ENCODE measurements around the gene ZNF212.

The ZNF212 gene

DNA sequence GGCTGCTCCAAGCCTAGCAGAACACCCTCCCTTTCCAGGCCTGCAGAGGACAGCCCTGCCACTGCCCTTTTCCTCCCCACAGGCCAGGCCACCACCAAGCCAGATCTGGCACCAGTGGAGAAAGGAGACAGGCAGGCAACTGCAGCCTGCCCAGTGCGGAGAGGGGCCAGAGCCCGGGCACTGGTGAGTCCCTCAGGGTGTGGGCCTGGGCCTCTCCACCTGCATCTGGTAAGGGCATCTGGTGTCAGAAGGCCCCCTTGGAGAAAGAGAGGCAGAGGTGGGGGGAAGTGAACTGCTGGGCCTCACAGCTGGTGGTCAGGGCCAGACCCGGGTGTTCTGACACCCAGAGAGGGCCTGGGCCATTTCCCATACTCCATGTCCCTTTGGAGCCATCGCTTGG lies 50.4 kb downstream of the ZNF212 start:
- H3K4me3 ChIP-seq (ENCODE audit: low read depth in 1 of 2, low read length in 2 of 2): no peak overlapping the region
- H3K9me3 ChIP-seq (ENCODE audit: control insufficient read depth in 1 of 2, low read length in 2 of 2): no peaks in the 10 kb centered on the region
- H3K36me3 ChIP-seq (ENCODE audit: control insufficient read depth in 1 of 2, insufficient read depth in 2 of 2, low read length in 2 of 2): peaks cover 0 to 50% of the 10 kb centered on the region in 2 donors
- H3K4me1 ChIP-seq (ENCODE audit: control insufficient read depth in 1 of 2, insufficient read depth in 2 of 2, low read length in 2 of 2): peaks cover 0 to 6% of the 10 kb centered on the region in 2 donors
- H3K27ac ChIP-seq (ENCODE audit: low read length): no peak overlapping the region
- no peaks in the 10 kb centered on the region for H3K27me3 ChIP-seq (ENCODE audit: low read depth, low read length)

DNA sequence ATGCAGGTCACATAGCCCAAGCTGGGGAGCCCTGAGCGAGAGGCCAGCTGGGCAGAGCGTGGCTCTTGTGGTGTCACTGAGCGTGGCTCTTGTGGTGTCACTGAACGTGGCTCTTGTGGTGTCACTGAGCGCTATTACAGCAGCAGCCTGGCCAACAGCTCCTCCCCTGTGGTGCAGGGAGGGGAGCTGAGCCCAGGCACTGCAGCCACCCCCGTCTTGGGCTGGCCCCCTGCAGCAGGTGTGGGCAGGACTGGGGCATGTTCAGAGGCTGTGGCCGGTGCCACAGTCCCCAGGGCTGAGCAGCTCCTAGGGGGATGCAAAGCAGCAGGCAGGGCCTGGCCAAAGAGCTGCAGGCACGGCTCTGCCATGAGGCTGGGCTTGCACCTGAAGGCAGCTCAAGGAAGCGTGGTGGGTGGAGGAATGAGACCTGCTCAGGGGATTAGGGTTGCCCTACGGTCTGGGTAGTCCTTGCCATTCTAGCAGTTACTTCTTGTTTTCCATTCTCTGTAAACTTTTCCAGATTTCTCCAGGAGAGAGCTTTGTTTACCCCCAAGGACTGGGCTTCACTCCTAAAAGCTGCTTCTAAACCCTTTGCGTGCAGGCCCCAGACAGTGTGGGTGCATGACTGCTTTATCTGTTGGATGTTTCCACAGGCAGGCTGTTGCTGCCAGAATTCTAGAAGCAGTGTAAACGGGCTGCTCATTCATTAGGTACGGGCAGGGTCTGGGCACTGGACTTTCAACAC lies 51.8 kb downstream of the ZNF212 start:
- Histone ChIP-seq H3K27ac (ENCODE audit: low read length) (no peak overlapping the region), H3K4me1 (ENCODE audit: control insufficient read depth in 1 of 2, insufficient read depth in 2 of 2, low read length in 2 of 2) (no peaks in the 10 kb centered on the region), H3K9me3 (ENCODE audit: control insufficient read depth in 1 of 2, low read length in 2 of 2) (no peaks in the 10 kb centered on the region), H3K27me3 (ENCODE audit: low read depth, low read length) (no peaks in the 10 kb centered on the region), H3K4me3 (ENCODE audit: low read depth in 1 of 2, low read length in 2 of 2) (no peak overlapping the region), H3K36me3 (ENCODE audit: control insufficient read depth in 1 of 2, insufficient read depth in 2 of 2, low read length in 2 of 2) (peaks cover 0 to 57% of the 10 kb centered on the region in 2 donors)

DNA sequence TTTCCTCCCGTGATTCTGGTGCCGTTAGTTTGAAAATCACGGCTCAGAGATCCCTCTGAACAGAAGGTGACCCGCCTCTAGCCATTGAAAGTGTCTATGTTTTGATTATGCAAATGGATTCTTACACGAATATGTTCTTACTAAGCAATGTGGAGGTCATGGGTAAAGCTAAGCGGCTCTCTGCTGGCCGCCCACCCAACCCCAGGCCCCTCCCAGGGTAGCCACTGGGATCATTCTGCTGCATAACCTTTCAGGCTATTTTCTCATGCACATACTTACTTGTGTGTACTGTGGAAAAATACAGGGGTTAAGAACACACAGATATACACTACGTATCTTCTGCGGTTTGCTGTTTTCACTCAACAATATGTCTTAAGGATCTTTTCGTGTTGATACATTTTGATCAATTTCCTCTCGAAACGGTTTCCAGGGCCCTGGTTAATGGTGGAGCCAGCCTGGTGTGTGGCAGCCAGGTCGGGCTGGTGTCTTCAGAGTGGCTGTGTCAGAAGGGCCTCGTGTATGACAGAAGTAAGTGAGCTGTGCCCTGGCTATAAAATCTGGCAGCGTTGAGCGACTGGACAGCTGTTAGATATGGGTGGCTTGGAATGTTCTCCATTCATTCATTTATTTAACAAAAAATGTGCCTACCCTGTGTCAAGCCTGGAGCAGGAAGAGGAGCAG lies 52.5 kb downstream of the ZNF212 start:
- no peaks in the 10 kb centered on the region for H3K4me1 ChIP-seq (ENCODE audit: control insufficient read depth in 1 of 2, insufficient read depth in 2 of 2, low read length in 2 of 2)
- H3K4me3 ChIP-seq (ENCODE audit: low read depth in 1 of 2, low read length in 2 of 2): no peak overlapping the region
- H3K27me3 ChIP-seq (ENCODE audit: low read depth, low read length): no peaks in the 10 kb centered on the region
- H3K9me3 ChIP-seq (ENCODE audit: control insufficient read depth in 1 of 2, low read length in 2 of 2): no peaks in the 10 kb centered on the region
- H3K27ac ChIP-seq (ENCODE audit: low read length): no peak overlapping the region
- peaks cover 0 to 57% of the 10 kb centered on the region in 2 donors for H3K36me3 ChIP-seq (ENCODE audit: control insufficient read depth in 1 of 2, insufficient read depth in 2 of 2, low read length in 2 of 2)

DNA sequence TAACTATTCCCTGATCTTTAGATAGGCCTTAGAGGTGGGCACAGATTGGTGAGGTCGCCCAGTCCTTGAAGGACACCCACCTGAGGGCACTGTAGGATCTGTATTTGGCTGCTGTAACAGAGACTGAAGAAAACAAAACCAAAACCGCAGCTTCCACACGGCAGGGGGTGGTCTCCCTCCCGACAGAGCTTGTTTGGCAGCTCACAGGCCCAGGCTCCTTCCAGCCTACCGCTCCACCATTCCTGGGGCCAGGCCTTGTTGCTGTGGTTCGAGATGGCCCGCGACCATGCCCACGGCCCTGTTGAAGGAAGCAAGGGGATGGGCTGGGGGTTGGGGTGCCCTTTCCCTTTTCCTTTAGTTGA lies 53.0 kb downstream of the ZNF212 start:
- Histone ChIP-seq H3K9me3 (ENCODE audit: control insufficient read depth in 1 of 2, low read length in 2 of 2) (no peaks in the 10 kb centered on the region), H3K4me1 (ENCODE audit: control insufficient read depth in 1 of 2, insufficient read depth in 2 of 2, low read length in 2 of 2) (no peaks in the 10 kb centered on the region), H3K27ac (ENCODE audit: low read length) (no peak overlapping the region), H3K36me3 (ENCODE audit: control insufficient read depth in 1 of 2, insufficient read depth in 2 of 2, low read length in 2 of 2) (peaks cover 0 to 56% of the 10 kb centered on the region in 2 donors), H3K4me3 (ENCODE audit: low read depth in 1 of 2, low read length in 2 of 2) (no peak overlapping the region), H3K27me3 (ENCODE audit: low read depth, low read length) (no peaks in the 10 kb centered on the region)

DNA sequence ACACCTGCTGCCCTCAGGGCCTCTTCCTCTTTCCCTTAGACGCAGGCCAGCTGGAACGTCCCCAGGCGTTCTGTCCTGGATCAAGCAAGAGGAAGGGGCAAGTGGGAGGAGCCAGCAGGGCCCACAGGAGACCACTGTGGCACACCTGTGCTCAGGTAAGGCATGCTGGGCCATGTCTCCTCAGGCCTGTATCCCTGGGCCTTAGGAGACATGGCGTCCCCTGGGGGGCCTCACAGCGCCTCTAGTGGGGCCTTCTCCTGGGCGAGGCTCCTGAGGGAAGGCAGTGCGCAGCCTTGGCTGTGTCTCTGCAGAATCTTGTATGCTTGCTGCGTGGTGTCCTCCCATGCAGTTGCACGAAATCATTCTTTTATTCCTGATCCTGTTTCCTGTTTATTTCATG lies 53.9 kb downstream of the ZNF212 start:
- no peak overlapping the region for H3K27ac ChIP-seq (ENCODE audit: low read length)
- no peak overlapping the region for H3K4me3 ChIP-seq (ENCODE audit: low read depth in 1 of 2, low read length in 2 of 2)
- no peaks in the 10 kb centered on the region for H3K9me3 ChIP-seq (ENCODE audit: control insufficient read depth in 1 of 2, low read length in 2 of 2)
- peaks cover 0 to 48% of the 10 kb centered on the region in 2 donors for H3K36me3 ChIP-seq (ENCODE audit: control insufficient read depth in 1 of 2, insufficient read depth in 2 of 2, low read length in 2 of 2)
- no peaks in the 10 kb centered on the region for H3K4me1 ChIP-seq (ENCODE audit: control insufficient read depth in 1 of 2, insufficient read depth in 2 of 2, low read length in 2 of 2)
- H3K27me3 ChIP-seq (ENCODE audit: low read depth, low read length): no peaks in the 10 kb centered on the region

DNA sequence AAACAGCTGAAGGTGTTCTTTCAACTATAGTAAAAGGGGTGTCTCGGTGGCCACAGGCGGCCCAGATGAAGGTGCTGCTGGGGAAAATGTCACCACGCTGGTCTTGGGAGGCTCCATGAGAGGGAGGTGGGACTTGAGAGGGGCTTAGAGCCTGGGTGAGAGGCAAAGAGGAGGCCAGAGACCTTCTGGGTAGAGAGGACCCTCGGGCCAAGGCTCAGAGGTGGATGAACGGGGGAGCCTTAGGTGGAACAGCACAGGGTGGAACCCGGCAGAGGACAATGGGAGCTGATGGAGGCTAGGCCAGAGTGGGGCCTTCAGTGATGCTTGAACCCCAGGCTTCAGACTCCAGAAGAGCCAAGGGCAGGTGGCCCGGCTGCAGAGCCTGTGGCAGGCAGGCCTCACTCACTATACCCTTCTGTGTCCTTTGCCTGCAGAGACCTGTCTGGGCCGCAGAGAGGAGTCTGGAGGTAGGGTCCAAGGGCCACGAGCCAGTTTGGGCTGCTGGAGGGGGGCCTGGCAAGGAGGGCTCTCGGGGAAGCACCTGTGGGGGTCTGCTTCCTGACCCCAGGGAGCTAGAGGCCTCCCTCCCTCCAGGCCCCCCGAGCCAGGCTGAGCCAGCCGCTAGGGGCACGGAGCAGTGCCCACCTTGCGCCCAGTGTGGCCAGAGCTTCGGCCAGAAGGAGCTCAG lies 54.6 kb downstream of the ZNF212 start:
- Histone ChIP-seq H3K4me1 (ENCODE audit: control insufficient read depth in 1 of 2, insufficient read depth in 2 of 2, low read length in 2 of 2) (no peaks in the 10 kb centered on the region), H3K4me3 (ENCODE audit: low read depth in 1 of 2, low read length in 2 of 2) (no peak overlapping the region), H3K27me3 (ENCODE audit: low read depth, low read length) (no peaks in the 10 kb centered on the region), H3K27ac (ENCODE audit: low read length) (no peak overlapping the region), H3K9me3 (ENCODE audit: control insufficient read depth in 1 of 2, low read length in 2 of 2) (no peaks in the 10 kb centered on the region), H3K36me3 (ENCODE audit: control insufficient read depth in 1 of 2, insufficient read depth in 2 of 2, low read length in 2 of 2) (peaks cover 0 to 46% of the 10 kb centered on the region in 2 donors)

DNA sequence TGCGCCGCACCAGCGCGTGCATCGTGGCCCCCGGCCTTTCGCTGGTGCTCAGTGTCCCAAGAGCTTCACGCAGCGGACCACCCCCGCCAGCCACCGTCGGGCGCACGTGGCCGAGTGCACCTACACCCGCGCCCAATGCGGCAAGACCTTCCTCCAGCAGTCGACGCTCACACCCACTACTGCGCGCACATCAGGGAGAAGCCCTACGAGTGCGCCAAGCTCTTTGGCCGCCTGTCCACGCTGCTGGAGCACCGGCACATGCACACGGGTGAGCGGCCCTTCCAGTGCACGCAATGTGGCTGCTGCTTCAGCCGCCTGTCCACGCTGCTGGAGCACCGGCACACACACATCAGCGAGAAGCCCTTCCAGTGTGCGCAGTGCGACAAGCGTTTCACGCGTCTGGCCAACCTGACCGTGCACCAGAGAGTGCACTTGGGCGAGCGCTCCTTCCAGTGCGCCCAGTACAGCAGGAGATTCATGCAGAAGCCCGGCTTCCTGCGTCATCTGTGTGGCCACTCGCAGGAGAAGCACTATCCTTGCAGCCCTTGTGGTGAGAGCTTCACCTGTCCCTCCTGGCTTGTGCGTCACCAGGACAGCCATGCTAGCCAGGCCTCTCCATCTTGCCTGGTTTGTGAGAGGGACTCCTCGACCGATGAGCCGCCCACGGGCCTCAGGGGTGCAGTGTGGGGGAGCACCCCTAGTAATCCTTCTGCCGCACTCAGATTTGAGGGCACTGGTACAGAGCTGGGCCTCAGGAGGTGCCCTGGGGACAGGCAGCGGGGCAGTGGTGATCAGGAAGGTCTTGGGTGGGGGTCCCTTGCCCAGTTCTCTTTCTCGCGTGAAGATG lies 55.4 kb downstream of the ZNF212 start:
- no peaks in the 10 kb centered on the region for H3K4me1 ChIP-seq (ENCODE audit: control insufficient read depth in 1 of 2, insufficient read depth in 2 of 2, low read length in 2 of 2)
- no peak overlapping the region for H3K4me3 ChIP-seq (ENCODE audit: low read depth in 1 of 2, low read length in 2 of 2)

DNA sequence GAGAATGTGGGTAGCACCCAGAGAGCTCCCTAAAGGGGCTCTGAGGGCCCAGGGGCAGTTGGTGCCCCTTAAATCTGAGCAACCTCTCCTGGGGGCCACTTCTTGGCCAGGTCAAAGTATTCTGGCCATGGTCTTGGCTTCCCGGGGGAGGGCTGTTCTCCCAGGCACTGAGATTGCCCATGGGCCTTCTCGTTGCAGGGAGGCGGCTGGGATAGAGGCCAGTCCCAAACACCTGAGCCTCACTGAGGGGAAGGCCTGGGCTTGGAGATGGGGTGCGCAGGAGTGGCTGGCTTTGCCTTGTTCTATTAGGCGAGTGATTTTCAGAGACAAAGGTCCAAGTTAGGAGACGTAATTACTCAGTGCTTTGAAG lies 56.0 kb downstream of the ZNF212 start:
- Histone ChIP-seq H3K4me1 (ENCODE audit: control insufficient read depth in 1 of 2, insufficient read depth in 2 of 2, low read length in 2 of 2) (no peaks in the 10 kb centered on the region), H3K27me3 (ENCODE audit: low read depth, low read length) (no peaks in the 10 kb centered on the region), H3K4me3 (ENCODE audit: low read depth in 1 of 2, low read length in 2 of 2) (no peak overlapping the region), H3K36me3 (ENCODE audit: control insufficient read depth in 1 of 2, insufficient read depth in 2 of 2, low read length in 2 of 2) (peaks cover 0 to 35% of the 10 kb centered on the region in 2 donors), H3K9me3 (ENCODE audit: control insufficient read depth in 1 of 2, low read length in 2 of 2) (no peaks in the 10 kb centered on the region), H3K27ac (ENCODE audit: low read length) (no peak overlapping the region)

More for the DNA sequence above, 55.4 kb downstream of the ZNF212 start:
- Histone ChIP-seq H3K9me3 (ENCODE audit: control insufficient read depth in 1 of 2, low read length in 2 of 2) (no peaks in the 10 kb centered on the region), H3K27me3 (ENCODE audit: low read depth, low read length) (no peaks in the 10 kb centered on the region), H3K27ac (ENCODE audit: low read length) (no peak overlapping the region), H3K36me3 (ENCODE audit: control insufficient read depth in 1 of 2, insufficient read depth in 2 of 2, low read length in 2 of 2) (peaks cover 0 to 39% of the 10 kb centered on the region in 2 donors)

DNA sequence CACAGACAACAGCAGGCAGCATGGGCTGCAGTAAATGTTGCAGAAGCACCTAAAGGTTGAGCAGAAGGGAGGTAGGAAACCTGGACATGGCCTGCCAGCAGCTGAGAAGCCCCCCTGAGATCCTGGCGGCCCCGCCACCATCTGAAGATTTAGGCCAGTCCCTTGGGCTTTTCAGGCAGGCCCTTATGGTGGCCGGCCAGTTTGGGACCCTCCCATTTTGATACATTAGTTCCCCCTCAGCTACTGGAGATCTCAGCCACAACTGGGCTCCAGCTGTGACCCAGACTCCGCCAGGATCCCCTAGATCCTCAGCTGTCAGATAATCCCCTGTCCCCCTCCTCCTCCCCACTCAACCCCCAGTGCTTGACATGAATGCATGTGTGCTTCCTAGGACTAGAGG lies 56.9 kb downstream of the ZNF212 start:
- H3K9me3 ChIP-seq (ENCODE audit: control insufficient read depth in 1 of 2, low read length in 2 of 2): no peaks in the 10 kb centered on the region
- peaks cover 0 to 35% of the 10 kb centered on the region in 2 donors for H3K36me3 ChIP-seq (ENCODE audit: control insufficient read depth in 1 of 2, insufficient read depth in 2 of 2, low read length in 2 of 2)
- H3K27ac ChIP-seq (ENCODE audit: low read length): no peak overlapping the region
- no peaks in the 10 kb centered on the region for H3K4me1 ChIP-seq (ENCODE audit: control insufficient read depth in 1 of 2, insufficient read depth in 2 of 2, low read length in 2 of 2)
- no peak overlapping the region for H3K4me3 ChIP-seq (ENCODE audit: low read depth in 1 of 2, low read length in 2 of 2)
- H3K27me3 ChIP-seq (ENCODE audit: low read depth, low read length): no peaks in the 10 kb centered on the region

DNA sequence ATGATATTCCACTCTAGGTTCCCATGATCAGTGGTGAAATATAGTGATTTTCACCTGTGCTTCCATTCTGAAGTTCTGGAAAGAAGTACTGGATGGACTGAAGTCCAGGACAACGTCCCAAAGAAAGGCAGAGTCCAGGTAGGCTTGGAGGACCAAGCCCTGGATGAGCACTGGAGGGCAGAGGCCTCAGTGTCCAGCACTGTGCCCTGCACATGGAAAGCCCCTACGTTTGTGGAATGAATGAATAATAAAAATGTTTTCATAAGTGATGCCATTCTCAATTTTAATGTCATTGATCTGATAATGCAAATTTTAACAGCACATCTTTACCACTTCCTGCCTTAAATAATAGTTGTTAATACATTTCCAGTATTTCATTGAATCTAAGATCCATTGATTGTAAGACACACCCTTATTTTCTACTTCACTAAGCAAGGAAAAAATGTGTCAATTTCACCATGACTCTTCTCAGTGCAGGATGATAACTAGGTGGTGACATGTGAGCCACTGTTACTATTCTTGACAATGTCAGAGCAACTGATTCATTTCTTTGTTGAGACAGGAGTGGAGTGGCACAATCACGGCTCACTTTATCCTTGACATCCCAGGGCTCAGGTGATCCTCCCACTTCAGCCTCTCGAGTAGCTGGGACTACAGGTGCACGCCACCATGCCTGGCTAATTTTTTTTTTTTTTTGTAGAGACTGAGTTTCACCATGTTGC lies 57.7 kb downstream of the ZNF212 start:
- Histone ChIP-seq H3K9me3 (ENCODE audit: control insufficient read depth in 1 of 2, low read length in 2 of 2) (no peaks in the 10 kb centered on the region), H3K4me3 (ENCODE audit: low read depth in 1 of 2, low read length in 2 of 2) (no peak overlapping the region), H3K27me3 (ENCODE audit: low read depth, low read length) (no peaks in the 10 kb centered on the region), H3K36me3 (ENCODE audit: control insufficient read depth in 1 of 2, insufficient read depth in 2 of 2, low read length in 2 of 2) (peaks cover 0 to 31% of the 10 kb centered on the region in 2 donors), H3K27ac (ENCODE audit: low read length) (no peak overlapping the region), H3K4me1 (ENCODE audit: control insufficient read depth in 1 of 2, insufficient read depth in 2 of 2, low read length in 2 of 2) (no peaks in the 10 kb centered on the region)

Data from muscle layer of duodenum (tissue), 2 donors.